ENCODE measurements around the gene ATP9A. TPM values are rescaled to one million over a fixed set of nuclear protein-coding genes. Genes with fewer than 3 reads are reported as not detected.
A peak's percentile ranks its signal among the peaks of the same experiment; 100 is the strongest.

ATP9A gene
- total and polyA plus RNA-seq, 2 of the 8 experiments (the other 6 are each of a cell fraction or from before 2014, with no cell fraction given): 5.0 to 6.4 TPM

DNA sequence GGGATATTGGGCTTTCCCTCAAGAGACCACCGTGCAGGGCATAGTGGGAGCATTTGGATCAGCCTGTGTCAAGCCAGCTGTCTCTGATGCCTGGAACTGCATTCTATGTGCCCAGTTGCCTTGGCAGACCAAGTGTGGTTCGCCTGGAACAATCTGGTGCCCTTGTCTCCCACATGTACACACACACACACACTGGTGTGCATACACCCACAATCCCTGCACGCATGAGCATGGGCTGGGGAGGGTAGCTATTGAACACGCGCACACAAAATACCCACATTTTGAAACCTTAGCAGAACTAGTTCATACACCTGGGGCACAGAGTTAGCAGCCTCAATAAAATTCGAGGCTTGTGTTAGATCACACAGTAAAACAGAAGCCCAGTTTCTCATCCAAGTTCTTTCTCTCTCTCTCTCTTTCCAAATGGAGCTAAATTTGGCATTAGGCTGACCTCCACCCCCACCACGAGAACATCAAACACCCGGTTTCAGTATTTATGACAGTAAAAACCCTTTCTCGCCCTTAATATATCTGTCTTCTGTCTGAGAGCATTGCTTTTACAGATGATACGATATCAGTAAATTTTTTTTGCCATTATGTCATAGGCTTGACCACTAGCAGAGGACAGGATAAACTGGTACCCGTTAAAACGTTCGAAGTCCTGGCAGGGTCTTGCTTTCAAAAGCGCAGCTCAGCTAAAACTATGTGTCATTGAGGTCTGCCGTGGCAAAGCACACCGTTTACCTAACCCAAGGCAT lies 207.5 kb downstream of the ATP9A start:
- Histone ChIP-seq H2AFZ (ENCODE audit: low read length) (no peak overlapping the region), H3K14ac (ENCODE audit: insufficient read length) (no peak overlapping the region), H2BK120ac (replicated peaks; ENCODE audit: low read depth, low read length) (no peak overlapping the region), H3K4me2 (ENCODE audit: insufficient read depth in 1 of 2, low read depth in 2 of 2, low read length in 2 of 2) (peak overlapping the region in 1 of 2 experiments; percentile 68; a peak in 1 of 4 replicates), H3K18ac (ENCODE audit: extremely low read depth, low read length) (no peak overlapping the region), H3K4me1 (replicated peaks in 1 of 4; ENCODE audit: control insufficient read depth in 3 of 4, insufficient read depth in 4 of 4, low read length in 3 of 4) (peaks cover 0 to 12% (median 4%) of the 10 kb centered on the region in 4 experiments; a peak in 5 of 7 replicates), H3K36me3 (ENCODE audit: control insufficient read depth in 2 of 4, insufficient read depth in 4 of 4, low read length in 3 of 4) (no peaks in the 10 kb centered on the region), H3K79me2 (ENCODE audit: control insufficient read depth in 1 of 2, insufficient read depth in 2 of 2, low read length in 2 of 2) (no peaks in the 10 kb centered on the region), H2BK15ac (ENCODE audit: low read length) (no peak overlapping the region), H3K27ac (ENCODE audit: low read depth, low read length) (no peak overlapping the region), H2AK5ac (ENCODE audit: low read depth, low read length) (no peak overlapping the region), H2BK5ac (ENCODE audit: low read depth, low read length) (no peak overlapping the region), H2BK20ac (ENCODE audit: low read length) (no peak overlapping the region), H3K56ac (replicated peaks; ENCODE audit: insufficient read length, low read depth, low read length) (no peak overlapping the region), H3K23me2 (ENCODE audit: low read depth, low read length) (peaks cover 11% of the 10 kb centered on the region), H3K4ac (replicated peaks; ENCODE audit: insufficient read length, low read depth, low read length) (no peak overlapping the region), H2BK12ac (ENCODE audit: low read depth, low read length) (no peak overlapping the region), H4K5ac (ENCODE audit: insufficient read length, low read depth, low read length) (no peak overlapping the region), H3K79me1 (ENCODE audit: low read depth, low read length) (no peaks in the 10 kb centered on the region), H3K9ac (replicated peaks in 1 of 4; ENCODE audit: extremely low read depth in 1 of 4, low read depth in 3 of 4, low read length in 3 of 4) (no peak overlapping the region), H3K27me3 (replicated peaks in 1 of 4; ENCODE audit: control insufficient read depth in 3 of 4, extremely low read depth in 1 of 4, insufficient read depth in 3 of 4, low read length in 3 of 4) (peaks cover 20 to 57% (median 50%) of the 10 kb centered on the region in 4 experiments), H4K8ac (ENCODE audit: extremely low read depth, insufficient read depth, low read length) (no peak overlapping the region), H3K4me3 (ENCODE audit: extremely low read depth in 1 of 4, insufficient read depth in 2 of 4, low read depth in 3 of 4, low read length in 4 of 4) (no peak overlapping the region), H3K9me3 (ENCODE audit: insufficient read depth in 2 of 2, low read depth in 1 of 2, low read length in 1 of 2) (no peaks in the 10 kb centered on the region), H4K20me1 (replicated peaks in 1 of 2; ENCODE audit: control insufficient read depth in 1 of 2, insufficient read depth in 2 of 2, low read length in 2 of 2) (no peaks in the 10 kb centered on the region), H3K23ac (ENCODE audit: insufficient read length) (no peak overlapping the region), H4K91ac (replicated peaks; ENCODE audit: insufficient read length, low read length) (no peak overlapping the region)
- 64% methylated on average over 16 of the region's 16 CpGs; no CpG with 5 or more reads in 1 of the 2 experiments for WGBS, 2 experiments (ENCODE audit: extremely low coverage in 1 of 2, insufficient coverage in 1 of 2, insufficient read length in 1 of 2, insufficient replicate concordance in 2 of 2, low coverage in 1 of 2, low lambda C conversion rate in 2 of 2, missing lambda C conversion rate in 1 of 2)
- DNase-seq (ENCODE audit: low read depth in 1 of 2, low spot score in 2 of 2): no peak
- CTCF ChIA-PET (ENCODE audit: partially characterized antibody): interaction anchor here (1.3 to 1.5 kb wide), 2 partner anchors 34 to 188 kb away, joined by 3 to 4 read pairs; no protein-coding TSS in a partner anchor
- TF ChIP-seq CBX8 (IDR thresholded peaks at IDR 0.05; ENCODE audit: borderline replicate concordance, low read depth, low read length): no peak
- TF ChIP-seq, protein P1, sequence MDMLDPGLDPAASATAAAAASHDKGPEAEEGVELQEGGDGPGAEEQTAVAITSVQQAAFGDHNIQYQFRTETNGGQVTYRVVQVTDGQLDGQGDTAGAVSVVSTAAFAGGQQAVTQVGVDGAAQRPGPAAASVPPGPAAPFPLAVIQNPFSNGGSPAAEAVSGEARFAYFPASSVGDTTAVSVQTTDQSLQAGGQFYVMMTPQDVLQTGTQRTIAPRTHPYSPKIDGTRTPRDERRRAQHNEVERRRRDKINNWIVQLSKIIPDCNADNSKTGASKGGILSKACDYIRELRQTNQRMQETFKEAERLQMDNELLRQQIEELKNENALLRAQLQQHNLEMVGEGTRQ (IDR thresholded peaks at IDR 0.05; ENCODE audit: low read length): no peak
- TF ChIP-seq CTBP2 (IDR thresholded peaks at IDR 0.05; ENCODE audit: borderline replicate concordance, insufficient read depth, insufficient read length, low read length): no peak
- TF ChIP-seq POLR2A (IDR thresholded peaks at IDR 0.05; ENCODE audit: control extremely low read depth in 1 of 2, low read depth in 2 of 2, low read length in 2 of 2): no peak
- TF ChIP-seq CBX5 (IDR thresholded peaks at IDR 0.05; ENCODE audit: low read depth, low read length): no peak
- no peak for FAIRE-seq
- POLR2A ChIA-PET (ENCODE audit: partially characterized antibody): no interaction called here

Measured in H1 (cell line).